Keratinocyte (primary cell): ENCODE data around the gene FAM209B. TPM values are rescaled to one million over a fixed set of nuclear protein-coding genes. Genes with fewer than 3 reads are reported as not detected.
"Not testable (repeated sequence)": the region's sequence is repeated elsewhere in the genome, so short reads cannot be mapped to it uniquely, and the experiment has no call there.

Source experiments
- DNase-seq: peaks from one replicate; pipeline ENCODE4 v3.0.0-alpha.2; 2011; ENCODE audit warnings: low read depth, missing footprints, low spot score
- FAIRE-seq: peaks from 2 replicates; lab custom pipeline; 2011; peaks lifted over from hg19 to GRCh38; lab: Jason Lieb, UNC
- H2AFZ ChIP-seq: 2 replicates; pipeline ENCODE4 v1.6.0; 2012; ENCODE audit warnings: low read length, control low read depth, inconsistent platforms; ENCODE audit not compliant: control insufficient read depth
- H3K27ac ChIP-seq: 2 replicates; pipeline ENCODE4 v1.5.1; 2011; ENCODE audit warnings: low read length; ENCODE audit not compliant: control insufficient read depth, insufficient read depth
- H3K27me3 ChIP-seq: 3 replicates; pipeline ENCODE4 v1.6.0; 2011; ENCODE audit warnings: low read length; ENCODE audit not compliant: control insufficient read depth, insufficient read depth; ENCODE audit errors: extremely low read depth
- H3K36me3 ChIP-seq, 2 experiments: 2 replicates in 1 of 2; 3 replicates in 1 of 2; pipeline ENCODE4 v1.5.1; 2011; ENCODE audit warnings: low read length in 2 of 2, mild to moderate bottlenecking in 1 of 2; ENCODE audit not compliant: control insufficient read depth in 2 of 2, insufficient read depth in 2 of 2; ENCODE audit errors: extremely low read depth in 1 of 2
- H3K4me1 ChIP-seq: 3 replicates; pipeline ENCODE4 v1.5.1; 2011; ENCODE audit warnings: low read length; ENCODE audit not compliant: control insufficient read depth, insufficient read depth; ENCODE audit errors: extremely low read depth
- H3K4me2 ChIP-seq: 3 replicates; pipeline ENCODE4 v1.6.0; 2011; ENCODE audit warnings: low read depth, low read length; ENCODE audit not compliant: control insufficient read depth, insufficient read depth; ENCODE audit errors: extremely low read depth
- H3K4me3 ChIP-seq, 3 experiments: fragments of 200-600 bp in 1 of 3; sonication (generic) in 1 of 3; 2 replicates in 2 of 3; 3 replicates in 1 of 3; pipeline ENCODE4 v1.5.1; 2011 to 2016; ENCODE audit warnings: low read length in 3 of 3, mild to moderate bottlenecking in 3 of 3, control low read depth in 2 of 3, inconsistent platforms in 1 of 3, low read depth in 1 of 3, mixed read lengths in 1 of 3, mixed run types in 1 of 3, moderate library complexity in 1 of 3; ENCODE audit not compliant: control insufficient read depth in 2 of 3, insufficient read depth in 2 of 3; ENCODE audit errors: extremely low read depth in 1 of 3
- H3K79me2 ChIP-seq: 2 replicates; pipeline ENCODE4 v1.6.0; 2012; ENCODE audit warnings: low read length; ENCODE audit not compliant: control insufficient read depth, insufficient read depth
- H3K9ac ChIP-seq: 3 replicates; pipeline ENCODE4 v1.6.0; 2011; ENCODE audit warnings: low read length; ENCODE audit not compliant: control insufficient read depth, insufficient read depth; ENCODE audit errors: extremely low read depth
- H3K9me1 ChIP-seq: 3 replicates; pipeline ENCODE4 v1.6.0; 2011; ENCODE audit warnings: low read length; ENCODE audit not compliant: control insufficient read depth, insufficient read depth; ENCODE audit errors: extremely low read depth
- H3K9me3 ChIP-seq: 2 replicates; pipeline ENCODE4 v1.5.1; 2012; ENCODE audit warnings: low read depth, low read length; ENCODE audit not compliant: control insufficient read depth
- H4K20me1 ChIP-seq: 3 replicates; pipeline ENCODE4 v1.6.0; 2011; ENCODE audit warnings: low read length; ENCODE audit not compliant: control insufficient read depth, insufficient read depth; ENCODE audit errors: extremely low read depth
- CTCF ChIP-seq, 3 experiments: IDR thresholded peaks in 1 of 3; conservative IDR thresholded peaks in 1 of 3; optimal IDR thresholded peaks in 1 of 3; 2 replicates in 2 of 3; 3 replicates in 1 of 3; pipeline versions ENCODE3 to v1.5.1; 2011; ENCODE audit warnings: low read length in 3 of 3, mild to moderate bottlenecking in 3 of 3, moderate library complexity in 2 of 3, control low read depth in 1 of 3, inconsistent platforms in 1 of 3; ENCODE audit not compliant: insufficient read depth in 2 of 3; ENCODE audit errors: extremely low read depth in 1 of 3
- EZH2 ChIP-seq: IDR thresholded peaks from one replicate; pipeline ENCODE4 v1.6.1; 2012; ENCODE audit warnings: inconsistent platforms, mild to moderate bottlenecking, low read length, moderate library complexity
- dilution Hi-C: fragments of 300-500 bp; cut with MboI; formaldehyde crosslinking; loops from one replicate; pipeline ENCODE4 v1.7.0; 2020; ENCODE audit warnings: low sequenced_read_pairs; ENCODE audit not compliant: extremely low pct_ligation_motif_present
- polyA plus RNA-seq, 5 experiments: library from polyadenylated mRNA; depleted of rRNA in 3 of 5; stranded (reverse) in 3 of 5; stranded (forward) in 1 of 5; unstranded in 1 of 5; fragments of >200 nt; gene quantifications; 1 replicate in 1 of 5; 2 replicates in 3 of 5; 3 replicates in 1 of 5; pipeline versions ENCODE4 v1.2.1 to v1.2.3, GENCODE V29; 2011 to 2012; ENCODE audit warnings: missing spikeins in 2 of 5, low read depth in 1 of 5, low replicate concordance in 1 of 5

The FAM209B gene
- polyA plus RNA-seq, 1 donor (not counting 4 experiments of a cell fraction or from before 2014, with no cell fraction given): 0.38 TPM

GRCh38 chr20:56520746-56521354, 12.2 kb upstream of the FAM209B start:
- FAIRE-seq, DNase-seq, H3K4me2 ChIP-seq, H3K9ac ChIP-seq, H3K27ac ChIP-seq, H3K27me3 ChIP-seq, H3K4me3 ChIP-seq, H3K4me1 ChIP-seq, dilution Hi-C loops, H3K79me2 ChIP-seq, H3K9me3 ChIP-seq, H3K9me1 ChIP-seq, H4K20me1 ChIP-seq, H2AFZ ChIP-seq: not testable (repeated sequence)
- peaks cover 0 to 15% of the 10 kb centered on the region in 2 experiments for H3K36me3 ChIP-seq

GRCh38 chr20:56522311-56522710, 10.7 kb upstream of the FAM209B start:
- Histone ChIP-seq H4K20me1 (no peaks in the 10 kb centered on the region), H3K4me2 (no peak overlapping the region), H3K27me3 (no peaks in the 10 kb centered on the region), H3K9me3 (no peaks in the 10 kb centered on the region), H3K4me3 (no peak overlapping the region), H3K9ac (no peak overlapping the region), H2AFZ (no peak overlapping the region), H3K4me1 (no peaks in the 10 kb centered on the region), H3K27ac (no peak overlapping the region), H3K36me3 (peaks cover 0 to 13% of the 10 kb centered on the region in 2 experiments), H3K9me1 (no peaks in the 10 kb centered on the region), H3K79me2 (no peaks in the 10 kb centered on the region)
- TF ChIP-seq CTCF (optimal IDR thresholded peaks at IDR 0.05 in 1 of 3, IDR thresholded peaks at IDR 0.05 in 1 of 3, conservative IDR thresholded peaks at IDR 0.05 in 1 of 3; ENCODE audit: extremely low read depth in 1 of 3, insufficient read depth in 2 of 3, low read length in 3 of 3) (no peak), EZH2 (no peak)
- dilution Hi-C loops: no loop called here
- no peak for DNase-seq
- FAIRE-seq: no peak

GRCh38 chr20:56524444-56524843, 8.6 kb upstream of the FAM209B start, which contains the start of gene FAM209A:
FAM209A (plus strand) TSS chr20:56524744; CDS start chr20:56524809, 65 bp downstream.
- FAIRE-seq, H3K36me3 ChIP-seq, H3K9me1 ChIP-seq, H3K4me1 ChIP-seq, dilution Hi-C loops, H3K27me3 ChIP-seq, H4K20me1 ChIP-seq, H3K9me3 ChIP-seq, H3K27ac ChIP-seq, H3K79me2 ChIP-seq, H3K9ac ChIP-seq, H2AFZ ChIP-seq, H3K4me2 ChIP-seq, H3K4me3 ChIP-seq, DNase-seq: not testable (repeated sequence)
